Body of pancreas (tissue), 4 donors: ENCODE data around the gene SLC37A2.

Experiments used
- CTCF ChIP-seq, 7 experiments: fragments of 450-650 bp in 4 of 7; fragments of 200-600 bp in 3 of 7; sonication (generic) in 3 of 7; IDR thresholded peaks; one replicate each; pipeline ENCODE4 v1.5.1; 2016 to 2019; ENCODE audit warnings: antibody characterized with exemption in 7 of 7
- POLR2A ChIP-seq, 3 donors: fragments of 450-650 bp; IDR thresholded peaks; one replicate each; pipeline ENCODE4 v1.6.1; 2016; ENCODE audit warnings: antibody characterized with exemption in 3 of 3, mild to moderate bottlenecking in 2 of 3

DNA sequence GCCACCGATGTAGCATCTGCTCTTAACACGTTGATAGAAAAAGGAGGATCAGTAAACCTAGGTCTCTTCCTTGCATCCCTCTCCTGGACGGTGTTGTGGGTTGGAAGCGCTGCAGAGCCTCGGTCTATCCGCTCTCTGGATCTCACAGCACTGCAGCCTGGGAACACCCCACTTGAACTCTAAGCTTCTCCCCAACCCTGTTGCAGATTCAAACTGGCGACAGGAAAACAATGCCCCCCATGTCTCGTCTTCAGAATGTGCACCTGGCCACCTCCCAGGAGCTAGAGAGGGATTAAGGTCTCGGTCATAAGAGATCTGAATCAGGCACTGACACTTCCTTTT is 47.9 kb downstream of the SLC37A2 start:
- no peak for TF ChIP-seq POLR2A (IDR thresholded peaks at IDR 0.05)
- no peak for TF ChIP-seq CTCF (IDR thresholded peaks at IDR 0.05)
